Coronary artery (tissue), 2 donors: ENCODE measurements around the gene ERMN.
"Not testable (repeated sequence)": the region's sequence is repeated elsewhere in the genome, so short reads cannot be mapped to it uniquely, and the experiment has no call there.

Experiments used
- DNase-seq: peaks from one replicate; pipeline ENCODE4 v3.0.0-alpha.2; 2017; ENCODE audit warnings: low spot score
- H3K27ac ChIP-seq, 2 donors: fragments of 200-600 bp; sonication (generic); one replicate each; pipeline ENCODE4 v1.5.1; 2016 to 2019
- H3K4me3 ChIP-seq: fragments of 200-600 bp; sonication (generic); 2 replicates; pipeline ENCODE4 v1.5.1; 2016; ENCODE audit warnings: mild to moderate bottlenecking, moderate library complexity
- TF ChIP-seq, protein P1 (sequence below): fragments of 200-600 bp; sonication (generic); IDR thresholded peaks from one replicate; pipeline ENCODE4 v1.5.1; 2019; ENCODE audit warnings: antibody characterized with exemption

ERMN gene, protein sequence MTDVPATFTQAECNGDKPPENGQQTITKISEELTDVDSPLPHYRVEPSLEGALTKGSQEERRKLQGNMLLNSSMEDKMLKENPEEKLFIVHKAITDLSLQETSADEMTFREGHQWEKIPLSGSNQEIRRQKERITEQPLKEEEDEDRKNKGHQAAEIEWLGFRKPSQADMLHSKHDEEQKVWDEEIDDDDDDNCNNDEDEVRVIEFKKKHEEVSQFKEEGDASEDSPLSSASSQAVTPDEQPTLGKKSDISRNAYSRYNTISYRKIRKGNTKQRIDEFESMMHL

DNA sequence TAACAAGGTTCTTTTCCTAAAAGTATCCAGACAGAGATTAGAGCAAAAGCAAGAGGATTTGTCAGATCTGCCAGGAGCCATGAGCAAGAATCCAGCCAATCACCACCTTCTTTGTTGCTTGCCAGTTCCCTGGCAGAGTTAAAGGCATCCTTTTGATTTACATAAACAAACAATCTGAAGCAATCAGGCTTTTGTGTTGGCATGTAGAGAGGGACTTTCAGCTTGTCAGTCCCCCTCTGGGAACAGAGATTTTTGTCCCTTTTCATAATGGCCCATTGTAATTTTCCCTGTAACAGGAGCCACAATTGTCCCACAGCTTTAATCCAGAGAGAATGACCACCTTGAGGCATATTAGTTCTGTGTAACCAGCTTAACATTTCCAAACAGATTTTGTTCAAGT, at the start of gene ERMN:
TSS of gene ERMN (minus strand) at position 39 of the 400 bp plus-strand sequence. CDS start 182 bp downstream, outside the sequence.
- no peak within 1 kb of the TSS for H3K27ac ChIP-seq
- H3K4me3 ChIP-seq = no peak within 1 kb of the TSS
- TF ChIP-seq, protein P1, sequence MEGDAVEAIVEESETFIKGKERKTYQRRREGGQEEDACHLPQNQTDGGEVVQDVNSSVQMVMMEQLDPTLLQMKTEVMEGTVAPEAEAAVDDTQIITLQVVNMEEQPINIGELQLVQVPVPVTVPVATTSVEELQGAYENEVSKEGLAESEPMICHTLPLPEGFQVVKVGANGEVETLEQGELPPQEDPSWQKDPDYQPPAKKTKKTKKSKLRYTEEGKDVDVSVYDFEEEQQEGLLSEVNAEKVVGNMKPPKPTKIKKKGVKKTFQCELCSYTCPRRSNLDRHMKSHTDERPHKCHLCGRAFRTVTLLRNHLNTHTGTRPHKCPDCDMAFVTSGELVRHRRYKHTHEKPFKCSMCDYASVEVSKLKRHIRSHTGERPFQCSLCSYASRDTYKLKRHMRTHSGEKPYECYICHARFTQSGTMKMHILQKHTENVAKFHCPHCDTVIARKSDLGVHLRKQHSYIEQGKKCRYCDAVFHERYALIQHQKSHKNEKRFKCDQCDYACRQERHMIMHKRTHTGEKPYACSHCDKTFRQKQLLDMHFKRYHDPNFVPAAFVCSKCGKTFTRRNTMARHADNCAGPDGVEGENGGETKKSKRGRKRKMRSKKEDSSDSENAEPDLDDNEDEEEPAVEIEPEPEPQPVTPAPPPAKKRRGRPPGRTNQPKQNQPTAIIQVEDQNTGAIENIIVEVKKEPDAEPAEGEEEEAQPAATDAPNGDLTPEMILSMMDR = no peak
- DNase-seq = no peak

DNA sequence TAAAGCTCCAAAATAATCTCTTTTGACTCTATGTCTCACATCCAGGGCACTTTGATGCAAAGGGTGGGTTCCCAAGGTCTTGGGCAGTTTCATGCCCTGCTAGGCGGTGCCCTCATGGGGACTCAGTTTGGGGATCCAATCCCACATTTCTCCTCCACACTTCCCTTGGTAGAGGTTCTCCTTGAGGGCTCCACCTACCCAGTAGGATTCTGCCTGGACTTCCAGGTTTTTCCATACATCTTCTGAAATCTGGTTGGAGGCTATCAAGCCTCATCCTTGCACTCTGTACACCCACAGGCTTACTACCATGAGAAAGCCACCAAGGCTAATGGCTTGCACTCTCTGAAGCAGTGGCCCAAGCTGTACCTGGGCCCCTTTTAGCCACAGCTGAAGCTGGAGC, 49.8 kb upstream of the ERMN start:
- Histone ChIP-seq H3K27ac (no peak overlapping the region), H3K4me3 (no peak overlapping the region)
- no peak for DNase-seq
- TF ChIP-seq, protein P1 = no peak

DNA sequence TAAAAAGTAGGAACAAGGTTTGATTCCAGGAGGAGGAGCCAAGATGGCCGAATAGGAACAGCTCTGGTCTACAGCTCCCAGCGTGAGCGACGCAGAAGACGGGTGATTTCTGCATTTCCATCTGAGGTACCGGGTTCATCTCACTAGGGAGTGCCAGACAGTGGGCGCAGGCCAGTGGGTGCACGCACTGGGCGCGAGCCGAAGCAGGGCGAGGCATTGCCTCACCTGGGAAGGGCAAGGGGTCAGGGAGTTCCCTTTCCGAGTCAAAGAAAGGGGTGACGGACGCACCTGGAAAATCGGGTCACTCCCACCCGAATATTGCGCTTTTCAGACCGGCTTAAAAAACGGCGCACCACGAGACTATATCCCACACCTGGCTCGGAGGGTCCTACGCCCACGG, 42.9 kb upstream of the ERMN start:
- not testable (repeated sequence) for H3K4me3 ChIP-seq, H3K27ac ChIP-seq, DNase-seq

DNA sequence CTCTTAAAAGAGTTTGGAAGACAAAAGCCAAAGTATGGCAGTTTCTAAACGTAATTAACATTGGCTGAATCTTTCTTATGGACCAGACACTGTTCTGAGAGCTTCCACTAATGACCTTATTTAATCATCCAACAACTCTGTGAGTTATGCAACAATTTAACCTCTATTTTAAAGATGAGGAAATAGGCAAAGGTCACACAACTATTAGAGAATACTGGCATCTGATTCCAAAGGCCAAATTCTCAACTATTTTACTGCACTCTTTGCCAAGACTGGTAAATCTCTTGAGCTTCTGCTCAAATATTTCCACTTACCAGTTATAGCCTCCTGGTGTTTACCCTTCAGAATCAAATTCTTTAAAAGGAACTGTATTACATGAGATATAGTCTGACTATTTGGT, 42.1 kb upstream of the ERMN start:
- no peak overlapping the region for H3K27ac ChIP-seq
- DNase-seq = no peak
- TF ChIP-seq, protein P1 = no peak

DNA sequence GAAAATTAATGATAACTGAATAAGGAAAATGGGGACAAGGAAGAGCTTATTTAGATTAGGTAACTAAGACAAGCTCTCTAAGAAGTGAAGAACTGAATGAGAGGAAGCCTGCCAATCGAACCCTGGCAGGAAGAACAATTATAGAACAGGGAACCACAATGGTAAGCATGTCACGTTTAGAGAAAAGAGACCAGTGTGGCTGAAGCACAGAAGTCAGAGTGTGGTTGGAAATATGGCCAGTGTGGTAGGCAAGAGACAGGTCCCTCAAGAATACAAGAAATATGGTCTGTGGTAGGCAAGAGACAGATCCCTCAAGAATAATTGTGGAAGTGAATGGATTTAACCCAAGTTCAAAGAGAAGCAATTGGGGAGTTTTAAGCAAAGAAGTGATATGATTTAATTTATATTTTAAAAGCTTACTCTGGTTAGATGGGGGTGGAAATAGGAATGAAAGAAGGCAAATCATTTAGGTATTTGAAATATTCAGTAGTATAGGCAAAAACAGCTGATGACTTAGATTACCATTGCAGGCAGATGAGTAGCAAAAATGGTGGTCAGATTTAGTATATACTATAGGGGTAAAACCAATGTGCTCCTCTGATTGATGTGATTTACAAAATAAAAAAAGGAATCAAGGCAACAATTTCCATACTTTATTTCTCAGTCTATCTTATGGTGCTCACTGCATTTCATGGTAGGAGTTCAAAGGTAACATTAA, 38.8 kb upstream of the ERMN start:
- DNase-seq = no peak
- TF ChIP-seq, protein P1 = no peak
- Histone ChIP-seq H3K4me3 (no peak overlapping the region), H3K27ac (no peak overlapping the region)

More for the DNA sequence above, 42.1 kb upstream of the ERMN start:
- H3K4me3 ChIP-seq = no peak overlapping the region

DNA sequence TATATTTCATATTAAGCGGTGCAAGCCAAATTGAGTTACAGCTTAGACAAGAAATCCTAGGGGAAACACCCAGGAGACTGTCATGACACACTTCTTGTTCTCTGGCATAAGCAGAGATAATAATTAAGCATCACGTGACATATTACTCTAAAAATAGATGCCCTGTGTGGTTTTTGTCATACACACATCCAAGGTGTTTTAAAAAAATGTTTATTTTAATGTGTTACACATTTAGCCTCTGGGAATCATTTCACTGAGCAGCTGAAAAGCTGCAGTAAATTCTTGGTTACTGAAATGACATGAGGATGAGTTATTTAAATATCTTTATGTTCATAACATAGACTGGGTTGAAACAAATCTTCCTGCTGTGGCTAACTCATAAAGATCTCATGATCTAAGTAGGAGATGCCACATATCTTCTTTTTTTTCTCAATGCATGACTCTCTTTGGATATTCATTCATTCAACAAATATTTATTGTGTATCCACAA, 38.0 kb upstream of the ERMN start:
- no peak for DNase-seq
- TF ChIP-seq, protein P1 = no peak
- Histone ChIP-seq H3K27ac (no peak overlapping the region), H3K4me3 (no peak overlapping the region)

DNA sequence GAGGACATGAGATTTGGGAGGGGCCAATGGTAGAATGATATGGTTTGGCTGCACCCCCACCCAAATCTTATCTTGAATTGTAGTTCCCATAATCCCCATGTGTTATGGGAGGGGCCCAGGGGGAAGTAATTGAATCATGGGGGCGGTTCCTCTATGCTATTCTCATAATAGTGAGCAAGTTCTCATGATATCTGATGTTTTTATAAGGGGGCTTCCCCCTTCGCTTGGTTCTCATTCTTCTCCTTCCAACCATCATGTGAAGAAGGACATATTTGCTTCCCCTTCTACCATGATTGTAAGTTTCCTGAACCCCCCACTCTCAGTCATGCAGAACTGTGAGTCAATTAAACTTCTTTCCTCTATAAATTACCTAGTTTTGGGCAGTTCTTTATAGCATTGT, 37.0 kb upstream of the ERMN start:
- no peak for DNase-seq
- H3K27ac ChIP-seq = no peak overlapping the region
- TF ChIP-seq, protein P1 = no peak
- H3K4me3 ChIP-seq = no peak overlapping the region
